GM12878 (cell line): ENCODE data around the gene NAAA. TPM values are rescaled to one million over a fixed set of nuclear protein-coding genes. Genes with fewer than 3 reads are reported as not detected.
"Not testable (repeated sequence)": the region's sequence is repeated elsewhere in the genome, so short reads cannot be mapped to it uniquely, and the experiment has no call there.

Experiments used
- ATAC-seq: fragments of 200-7000 bp; cut with Tn5 transposase; 3 replicates; pipeline ENCODE4 v1.9.1; 2020; ENCODE audit warnings: mild to moderate bottlenecking, moderate library complexity
- BruUV-seq: library from RNA; stranded (reverse); fragments of 400-500 nt; replicated peaks from 2 replicates; lab custom pipeline; 2021; lab: Mats Ljungman, UMichigan
- CTCF ChIA-PET: fragments of 300-600 bp; sonication (Branson Sonifier 250); formaldehyde crosslinking; extraction: SDS; loops from one replicate; lab custom pipeline; 2021; ENCODE audit warnings: inconsistent platforms; lab: Yijun Ruan, JAX
- POLR2A ChIA-PET: fragments of 350-600 bp; formaldehyde crosslinking; extraction: SDS; loops from one replicate; lab custom pipeline; 2021; ENCODE audit warnings: inconsistent platforms; lab: Charles Lee
- RAD21 ChIA-PET: fragments of 300-600 bp; sonication (Branson Sonifier 250); formaldehyde crosslinking; loops from one replicate; lab custom pipeline; 2023; ENCODE audit warnings: antibody characterized with exemption; ENCODE audit not compliant: unreplicated experiment; lab: Charles Lee
- SMC1A ChIA-PET: fragments of 300-600 bp; sonication (Branson Sonifier 250); formaldehyde crosslinking; loops from one replicate; lab custom pipeline; 2023; ENCODE audit not compliant: unreplicated experiment, uncharacterized antibody; lab: Charles Lee
- DNase-seq: peaks from one replicate; pipeline ENCODE4 v3.0.0-alpha.2; 2011; ENCODE audit warnings: low read depth, low spot score
- FAIRE-seq: peaks from 3 replicates; lab custom pipeline; 2011; peaks lifted over from hg19 to GRCh38; lab: Jason Lieb, UNC
- H2AFZ ChIP-seq: 2 replicates; pipeline ENCODE4 v1.6.0; 2011; ENCODE audit warnings: low read depth, low read length, control low read depth; ENCODE audit not compliant: control insufficient read depth
- H3K27ac ChIP-seq: 2 replicates; pipeline ENCODE4 v1.5.1; 2011; ENCODE audit warnings: control low read depth; ENCODE audit not compliant: control insufficient read depth, insufficient read depth
- H3K27me3 ChIP-seq, 2 experiments: replicated peaks in 1 of 2; 2 replicates each; pipeline versions ENCODE4 v1.6.0 to v1.6.1; 2011; ENCODE audit warnings: low read length in 1 of 2; ENCODE audit not compliant: control insufficient read depth in 2 of 2, insufficient read depth in 2 of 2
- H3K36me3 ChIP-seq, 2 experiments: 2 replicates each; pipeline ENCODE4 v1.5.1; 2011; ENCODE audit warnings: low read length in 1 of 2; ENCODE audit not compliant: control insufficient read depth in 2 of 2, insufficient read depth in 2 of 2
- H3K4me1 ChIP-seq: 2 replicates; pipeline ENCODE4 v1.6.1; 2011; ENCODE audit warnings: mild to moderate bottlenecking, low read length, moderate library complexity, mixed read lengths; ENCODE audit not compliant: control insufficient read depth, insufficient read depth
- H3K4me2 ChIP-seq: 2 replicates; pipeline ENCODE4 v1.6.0; 2011; ENCODE audit warnings: control low read depth; ENCODE audit not compliant: control insufficient read depth, insufficient read depth
- H3K4me3 ChIP-seq: fragments of 200-600 bp; sonication (generic); 2 replicates; pipeline ENCODE4 v1.5.1; 2016
- H3K79me2 ChIP-seq: 2 replicates; pipeline ENCODE4 v1.6.0; 2011; ENCODE audit warnings: low read length; ENCODE audit not compliant: control insufficient read depth, insufficient read depth
- H3K9ac ChIP-seq: 2 replicates; pipeline ENCODE4 v1.8.0; 2011; ENCODE audit warnings: low read length, control low read depth, mixed read lengths; ENCODE audit not compliant: control insufficient read depth, insufficient read depth
- H3K9me3 ChIP-seq: replicated peaks from 3 replicates; pipeline ENCODE4 v1.5.1; 2011; ENCODE audit warnings: mild to moderate bottlenecking, low read length; ENCODE audit not compliant: control insufficient read depth, insufficient read depth
- H4K20me1 ChIP-seq: 2 replicates; pipeline ENCODE4 v1.6.0; 2011; ENCODE audit not compliant: control insufficient read depth, insufficient read depth
- IKZF1 ChIP-seq: fragments of 450-650 bp; conservative IDR thresholded peaks from 2 replicates; pipeline ENCODE4 v1.6.1; 2017; ENCODE audit warnings: antibody characterized with exemption, mild to moderate bottlenecking
- NFYA ChIP-seq: IDR thresholded peaks from 2 replicates; pipeline ENCODE4 v1.6.1; 2011; ENCODE audit warnings: low read depth, mild to moderate bottlenecking, low read length, improper control_type of control experiment, borderline replicate concordance
- PRDM15 ChIP-seq: fragments of 450-650 bp; formaldehyde crosslinking; IDR thresholded peaks from 2 replicates; pipeline ENCODE4 v1.4.0; 2020; ENCODE audit warnings: mild to moderate bottlenecking, moderate library complexity
- ZNF384 ChIP-seq: IDR thresholded peaks from 2 replicates; pipeline ENCODE4 v1.6.1; 2012; ENCODE audit warnings: low read depth, mild to moderate bottlenecking, low read length, improper control_type of control experiment, borderline replicate concordance
- WGBS: methylation state at CpG from one replicate; pipeline ENCODE4 v1.1.6; 2016; ENCODE audit warnings: low lambda C conversion rate; ENCODE audit not compliant: insufficient replicate concordance, insufficient coverage; ENCODE audit errors: missing lambda C conversion rate; 5-methylcytosine and 5-hydroxymethylcytosine counted together
- in situ Hi-C: fragments of 300-500 bp; cut with MboI; formaldehyde crosslinking; loops from 9 replicates; pipeline ENCODE4 v1.14.3; 2018; ENCODE audit warnings: mixed read lengths
- intact Hi-C: fragments of 100-400 bp; cut with micrococcal nuclease; formaldehyde crosslinking; loops from one replicate; pipeline ENCODE4 v1.14.2; 2022; ENCODE audit not compliant: unreplicated experiment
- polyA plus RNA-seq, 11 experiments: library from polyadenylated mRNA; depleted of rRNA in 4 of 11; unstranded in 6 of 11; stranded (reverse) in 5 of 11; fragments of >200 nt; fragmentation: Nextera tagmentation in 4 of 11; fragmentation: Illumina TruSeq in 1 of 11; extraction: Ambion mirVana in 4 of 11; extraction: Trizol in 1 of 11; gene quantifications; 1 replicate in 1 of 11; 2 replicates in 10 of 11; pipeline versions ENCODE4 v1.2.1 to v1.2.3, GENCODE V29; 2011 to 2016; ENCODE audit warnings: inconsistent platforms in 2 of 11, missing spikeins in 2 of 11, low read depth in 1 of 11
- total RNA-seq, 4 experiments: library from RNA; depleted of rRNA in 3 of 4; stranded (reverse); fragments of >200 nt in 3 of 4; fragmentation: Illumina TruSeq in 1 of 4; extraction: Trizol in 1 of 4; gene quantifications; 2 replicates each; pipeline versions ENCODE4 v1.2.1 to v1.2.3, GENCODE V29; 2013 to 2021
- TF ChIP-seq, protein P1 (sequence below): fragments of 450-650 bp; IDR thresholded peaks from 2 replicates; pipeline ENCODE4 v1.6.1; 2017; ENCODE audit warnings: borderline replicate concordance
- TF ChIP-seq, protein P2 (sequence below): IDR thresholded peaks from 2 replicates; pipeline ENCODE4 v1.6.1; 2011; ENCODE audit warnings: borderline replicate concordance, low read depth, mild to moderate bottlenecking, moderate library complexity, low read length; ENCODE audit not compliant: insufficient read depth, poor library complexity, severe bottlenecking
- TF ChIP-seq, protein P3 (sequence below): fragments of 450-650 bp; IDR thresholded peaks from 2 replicates; pipeline ENCODE4 v1.6.1; 2016; ENCODE audit warnings: mild to moderate bottlenecking

Gene NAAA
- total and polyA plus RNA-seq, 10 of the 15 experiments (the other 5 are each of a cell fraction or from before 2014, with no cell fraction given), result 0.60 to 4.9 (median 2.6) TPM

GRCh38 chr4:75930152-75930551 lies 10.7 kb downstream of the NAAA start (continued):
- TF ChIP-seq ZNF384 (no peak), IKZF1 (no peak), NFYA (no peak), PRDM15 (CRISPR knock-in tag) (no peak)
- TF ChIP-seq, protein P1, sequence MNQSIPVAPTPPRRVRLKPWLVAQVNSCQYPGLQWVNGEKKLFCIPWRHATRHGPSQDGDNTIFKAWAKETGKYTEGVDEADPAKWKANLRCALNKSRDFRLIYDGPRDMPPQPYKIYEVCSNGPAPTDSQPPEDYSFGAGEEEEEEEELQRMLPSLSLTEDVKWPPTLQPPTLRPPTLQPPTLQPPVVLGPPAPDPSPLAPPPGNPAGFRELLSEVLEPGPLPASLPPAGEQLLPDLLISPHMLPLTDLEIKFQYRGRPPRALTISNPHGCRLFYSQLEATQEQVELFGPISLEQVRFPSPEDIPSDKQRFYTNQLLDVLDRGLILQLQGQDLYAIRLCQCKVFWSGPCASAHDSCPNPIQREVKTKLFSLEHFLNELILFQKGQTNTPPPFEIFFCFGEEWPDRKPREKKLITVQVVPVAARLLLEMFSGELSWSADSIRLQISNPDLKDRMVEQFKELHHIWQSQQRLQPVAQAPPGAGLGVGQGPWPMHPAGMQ, result no peak
- TF ChIP-seq, protein P2, sequence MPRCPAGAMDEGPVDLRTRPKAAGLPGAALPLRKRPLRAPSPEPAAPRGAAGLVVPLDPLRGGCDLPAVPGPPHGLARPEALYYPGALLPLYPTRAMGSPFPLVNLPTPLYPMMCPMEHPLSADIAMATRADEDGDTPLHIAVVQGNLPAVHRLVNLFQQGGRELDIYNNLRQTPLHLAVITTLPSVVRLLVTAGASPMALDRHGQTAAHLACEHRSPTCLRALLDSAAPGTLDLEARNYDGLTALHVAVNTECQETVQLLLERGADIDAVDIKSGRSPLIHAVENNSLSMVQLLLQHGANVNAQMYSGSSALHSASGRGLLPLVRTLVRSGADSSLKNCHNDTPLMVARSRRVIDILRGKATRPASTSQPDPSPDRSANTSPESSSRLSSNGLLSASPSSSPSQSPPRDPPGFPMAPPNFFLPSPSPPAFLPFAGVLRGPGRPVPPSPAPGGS, result no peak
- TF ChIP-seq, protein P3, sequence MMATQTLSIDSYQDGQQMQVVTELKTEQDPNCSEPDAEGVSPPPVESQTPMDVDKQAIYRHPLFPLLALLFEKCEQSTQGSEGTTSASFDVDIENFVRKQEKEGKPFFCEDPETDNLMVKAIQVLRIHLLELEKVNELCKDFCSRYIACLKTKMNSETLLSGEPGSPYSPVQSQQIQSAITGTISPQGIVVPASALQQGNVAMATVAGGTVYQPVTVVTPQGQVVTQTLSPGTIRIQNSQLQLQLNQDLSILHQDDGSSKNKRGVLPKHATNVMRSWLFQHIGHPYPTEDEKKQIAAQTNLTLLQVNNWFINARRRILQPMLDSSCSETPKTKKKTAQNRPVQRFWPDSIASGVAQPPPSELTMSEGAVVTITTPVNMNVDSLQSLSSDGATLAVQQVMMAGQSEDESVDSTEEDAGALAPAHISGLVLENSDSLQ, result no peak

DNA sequence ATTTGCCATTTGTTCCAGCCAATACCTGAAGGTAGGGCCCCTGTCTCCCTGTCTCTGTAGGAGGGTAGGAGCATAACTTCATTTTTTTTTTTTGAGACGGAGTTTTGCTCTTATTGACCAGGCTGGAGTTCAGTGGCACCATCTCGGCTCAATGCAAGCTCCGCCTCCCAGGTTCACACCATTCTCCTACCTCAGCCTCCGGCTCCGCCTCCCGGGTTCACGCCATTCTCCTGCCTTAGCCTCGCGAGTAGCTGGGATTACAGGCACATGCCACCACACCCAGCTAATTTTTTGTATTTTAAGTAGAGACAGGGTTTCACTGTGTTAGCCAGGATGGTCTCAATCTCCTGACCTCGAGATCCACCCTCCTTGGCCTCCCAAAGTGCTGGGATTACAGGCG lies 15.9 kb downstream of the NAAA start:
- H3K27ac ChIP-seq, BruUV-seq, FAIRE-seq, H3K79me2 ChIP-seq, ATAC-seq, H3K4me3 ChIP-seq, H2AFZ ChIP-seq, intact Hi-C loops, DNase-seq, H3K9me3 ChIP-seq, H3K4me2 ChIP-seq, H3K9ac ChIP-seq, RAD21 ChIA-PET, POLR2A ChIA-PET, H3K4me1 ChIP-seq, in situ Hi-C loops, H3K27me3 ChIP-seq, H4K20me1 ChIP-seq, H3K36me3 ChIP-seq: not testable (repeated sequence)
- SMC1A ChIA-PET, result interaction anchor here (0.6 kb wide), 2 partner anchors 9 to 78 kb away, joined by 3 read pairs; no protein-coding TSS in a partner anchor
- CTCF ChIA-PET, result interaction anchor here (0.6 to 0.8 kb wide), 2 partner anchors 9 to 29 kb away, joined by 3 read pairs; no protein-coding TSS in a partner anchor
- 91% methylated on average over 11 of the region's 11 CpGs for WGBS
